IPS-15b (cell line): ENCODE data around the gene SEC14L6.

Experiments
- H3K27me3 ChIP-seq: one replicate; pipeline ENCODE4 v1.6.1; 2013; ENCODE audit warnings: low read length; ENCODE audit not compliant: control insufficient read depth, insufficient read depth
- H3K36me3 ChIP-seq: one replicate; pipeline ENCODE4 v1.6.1; 2013; ENCODE audit warnings: low read length; ENCODE audit not compliant: control insufficient read depth, insufficient read depth
- H3K4me1 ChIP-seq: one replicate; pipeline ENCODE4 v1.6.1; 2013; ENCODE audit warnings: mild to moderate bottlenecking, low read length; ENCODE audit not compliant: control insufficient read depth, insufficient read depth
- H3K4me3 ChIP-seq: one replicate; pipeline ENCODE4 v1.5.1; 2013; ENCODE audit warnings: low read depth, low read length
- H3K9ac ChIP-seq: one replicate; pipeline ENCODE4 v1.6.1; 2013; ENCODE audit warnings: low read depth, mild to moderate bottlenecking, low read length
- H3K9me3 ChIP-seq: one replicate; pipeline ENCODE4 v1.6.1; 2013; ENCODE audit warnings: mild to moderate bottlenecking, low read length; ENCODE audit not compliant: control insufficient read depth, insufficient read depth

Gene SEC14L6

DNA sequence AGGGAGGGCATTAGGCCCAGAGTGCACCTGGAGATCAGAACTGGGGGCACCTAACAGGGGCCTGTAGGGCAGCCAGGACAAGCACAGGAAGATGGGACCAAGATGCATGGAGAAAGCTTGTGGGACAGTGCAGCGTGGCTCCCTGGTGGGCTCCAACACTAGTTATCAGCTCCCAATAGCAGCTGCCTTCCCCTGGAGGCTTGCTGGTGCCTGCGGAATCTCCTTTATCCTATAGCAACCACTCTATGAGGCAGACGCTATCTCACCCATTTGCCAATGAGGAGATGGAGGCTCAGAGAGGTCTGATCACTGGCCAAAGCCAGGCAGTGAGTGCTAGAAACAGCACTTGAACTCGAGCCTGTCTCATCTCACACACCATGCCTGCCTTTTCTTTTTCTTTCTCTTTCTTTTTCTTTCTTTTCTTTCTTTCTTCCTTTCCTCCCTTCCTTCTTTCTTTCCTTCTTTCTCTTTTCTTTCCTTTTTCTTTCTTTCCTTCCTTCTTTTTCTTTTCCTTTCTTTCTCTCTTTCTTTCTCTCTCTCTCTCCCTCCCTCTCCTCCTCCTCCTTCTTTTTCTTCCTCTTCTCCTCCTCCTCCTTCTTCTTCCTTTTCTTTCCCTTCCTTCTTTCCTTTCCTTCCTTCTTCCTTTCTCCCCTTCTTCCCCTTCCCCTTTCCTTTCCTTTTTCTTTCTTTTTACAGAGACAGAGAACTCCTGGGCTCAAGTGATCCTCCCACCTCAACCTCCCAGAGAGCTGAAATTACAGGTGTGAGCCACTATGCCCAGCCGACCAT, 25.0 kb downstream of the SEC14L6 start:
- Histone ChIP-seq H3K9ac (no peak overlapping the region), H3K36me3 (no peaks in the 10 kb centered on the region), H3K4me3 (no peak overlapping the region), H3K27me3 (no peaks in the 10 kb centered on the region), H3K9me3 (no peaks in the 10 kb centered on the region), H3K4me1 (no peaks in the 10 kb centered on the region)

DNA sequence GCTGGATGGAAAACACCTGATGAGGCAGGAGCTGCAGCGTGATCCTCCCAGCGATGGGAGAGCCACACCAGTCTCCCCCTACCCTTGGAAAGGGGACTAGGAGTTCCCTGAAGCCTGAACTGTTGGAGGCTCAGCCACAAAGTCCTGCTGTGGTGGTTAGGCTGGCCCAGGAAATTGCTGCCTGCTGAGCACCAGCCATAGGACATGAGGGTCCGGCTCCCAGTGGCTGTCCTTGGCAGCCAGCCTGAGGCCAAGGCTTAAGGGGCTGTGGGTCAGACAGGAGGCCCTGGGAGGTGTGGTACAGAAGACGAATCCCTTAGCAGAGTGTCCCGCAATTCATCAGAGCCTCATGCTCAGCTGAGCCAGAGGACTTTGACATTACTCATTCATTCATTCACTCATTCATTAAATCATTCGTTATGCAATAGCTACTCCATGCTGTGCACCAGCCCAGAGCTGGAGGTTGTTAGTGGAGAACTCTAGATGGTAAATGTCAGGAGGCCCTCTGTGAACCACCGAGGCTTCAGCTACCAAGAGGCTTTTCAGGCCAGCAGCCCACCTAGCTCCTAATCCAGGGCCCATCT, 26.6 kb downstream of the SEC14L6 start:
- no peaks in the 10 kb centered on the region for H3K4me1 ChIP-seq
- no peak overlapping the region for H3K9ac ChIP-seq
- H3K4me3 ChIP-seq: no peak overlapping the region
- no peaks in the 10 kb centered on the region for H3K9me3 ChIP-seq
- no peaks in the 10 kb centered on the region for H3K27me3 ChIP-seq
- no peaks in the 10 kb centered on the region for H3K36me3 ChIP-seq

DNA sequence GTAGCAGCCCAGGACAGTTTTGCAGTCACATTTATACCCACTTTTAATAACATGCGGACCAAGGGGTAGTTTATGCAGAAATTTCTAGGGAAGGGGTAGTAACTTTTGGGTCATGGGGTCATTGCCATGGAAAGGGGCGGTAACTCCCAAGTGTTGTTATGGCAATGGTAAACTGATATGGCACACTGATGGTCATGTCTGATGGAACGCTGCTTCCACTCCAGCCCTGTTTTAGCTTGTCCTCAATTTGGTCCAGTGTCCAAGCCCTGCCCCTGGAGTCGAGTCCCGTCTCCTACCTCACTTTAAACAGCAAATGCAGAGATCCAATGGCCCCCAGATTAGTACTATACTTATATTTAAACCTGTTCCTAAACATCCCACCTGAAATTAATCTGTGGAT, 29.8 kb downstream of the SEC14L6 start:
- Histone ChIP-seq H3K27me3 (no peaks in the 10 kb centered on the region), H3K4me1 (no peaks in the 10 kb centered on the region), H3K9ac (no peak overlapping the region), H3K36me3 (no peaks in the 10 kb centered on the region), H3K4me3 (no peak overlapping the region), H3K9me3 (no peaks in the 10 kb centered on the region)

DNA sequence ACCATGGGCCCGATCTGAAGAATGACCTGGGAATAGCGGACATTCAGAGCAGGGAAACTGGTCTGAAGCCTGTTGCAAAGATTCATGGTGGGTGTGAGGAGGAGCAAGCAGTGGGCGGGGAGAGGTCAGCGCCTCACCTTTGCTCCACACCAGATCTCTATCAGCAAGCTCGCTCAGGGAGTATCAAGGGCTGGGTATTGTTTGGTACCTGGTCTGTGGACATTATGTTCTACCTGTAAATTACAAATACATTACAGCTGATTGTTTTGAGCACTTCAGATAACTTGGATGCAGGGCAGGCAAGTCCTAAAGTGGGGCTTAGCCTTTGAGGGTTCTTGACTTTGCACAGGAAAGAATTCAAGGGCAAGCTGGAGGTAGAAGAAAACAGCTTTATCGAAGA, 30.3 kb downstream of the SEC14L6 start:
- no peaks in the 10 kb centered on the region for H3K9me3 ChIP-seq
- H3K27me3 ChIP-seq: no peaks in the 10 kb centered on the region
- no peaks in the 10 kb centered on the region for H3K36me3 ChIP-seq
- H3K9ac ChIP-seq: no peak overlapping the region
- no peak overlapping the region for H3K4me3 ChIP-seq
- H3K4me1 ChIP-seq: no peaks in the 10 kb centered on the region

DNA sequence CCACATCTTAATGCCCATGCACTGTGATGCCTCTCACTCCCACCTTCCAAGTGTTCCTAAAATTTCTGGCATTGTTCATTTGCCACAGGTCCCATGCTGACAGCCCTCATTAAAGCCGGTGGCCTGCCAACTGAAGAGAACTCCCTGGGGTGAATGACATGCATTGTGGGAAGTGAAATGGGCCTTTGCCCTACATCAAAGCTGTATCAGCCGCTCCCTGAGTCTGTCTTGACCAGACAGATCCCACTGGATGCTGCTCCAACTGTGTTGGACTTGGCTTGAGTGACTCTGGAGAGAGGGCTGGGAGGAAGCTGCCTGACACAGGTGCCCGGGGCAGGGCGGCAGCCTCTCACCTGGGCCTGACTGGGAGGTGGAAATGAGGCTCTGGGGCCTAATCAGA, 32.3 kb downstream of the SEC14L6 start:
- Histone ChIP-seq H3K9ac (no peak overlapping the region), H3K36me3 (no peaks in the 10 kb centered on the region), H3K27me3 (no peaks in the 10 kb centered on the region)

DNA sequence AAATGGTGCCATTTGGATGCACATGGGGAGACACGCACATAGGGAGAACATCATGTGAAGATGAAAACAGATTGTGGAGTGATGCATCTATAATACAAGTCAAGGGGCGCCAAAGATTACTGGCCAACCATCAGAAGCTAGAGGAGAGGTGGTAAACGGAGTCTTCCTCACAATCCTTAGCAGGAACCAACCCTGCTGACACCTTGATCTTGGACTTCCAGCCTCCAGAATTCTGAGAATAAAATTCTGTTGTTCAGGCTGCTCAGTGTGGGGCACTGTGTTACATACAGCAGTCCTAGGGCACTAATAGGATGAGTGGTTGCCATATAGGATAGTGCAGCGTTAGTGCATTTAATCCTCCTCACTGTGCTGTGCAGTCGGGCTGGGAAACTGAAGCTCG, 33.1 kb downstream of the SEC14L6 start:
- no peaks in the 10 kb centered on the region for H3K9me3 ChIP-seq

More for the DNA sequence above, 32.3 kb downstream of the SEC14L6 start:
- Histone ChIP-seq H3K4me1 (no peaks in the 10 kb centered on the region), H3K4me3 (no peak overlapping the region), H3K9me3 (no peaks in the 10 kb centered on the region)

DNA sequence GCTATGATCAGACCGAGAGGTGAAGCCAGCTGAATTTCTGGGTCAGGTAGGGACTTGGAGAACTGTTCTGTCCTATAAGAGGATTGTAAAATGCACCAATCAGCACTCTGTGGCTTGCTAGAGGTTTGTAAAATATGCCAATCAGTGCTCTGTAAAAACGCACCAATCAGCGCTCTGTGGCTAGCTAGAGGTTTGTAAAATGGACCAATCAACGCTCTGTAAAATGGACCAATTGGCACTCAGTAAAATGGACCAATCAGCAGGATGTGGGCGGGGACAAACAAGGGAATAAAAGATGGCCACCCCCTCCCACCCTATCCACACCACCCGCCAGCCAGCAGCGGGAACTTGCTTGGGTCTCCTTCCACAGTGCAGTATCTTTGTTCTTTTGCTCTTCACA, 34.6 kb downstream of the SEC14L6 start:
- H3K36me3 ChIP-seq: no peaks in the 10 kb centered on the region

More for the DNA sequence above, 33.1 kb downstream of the SEC14L6 start:
- Histone ChIP-seq H3K27me3 (no peaks in the 10 kb centered on the region), H3K36me3 (no peaks in the 10 kb centered on the region), H3K4me1 (no peaks in the 10 kb centered on the region), H3K4me3 (no peak overlapping the region), H3K9ac (no peak overlapping the region)

DNA sequence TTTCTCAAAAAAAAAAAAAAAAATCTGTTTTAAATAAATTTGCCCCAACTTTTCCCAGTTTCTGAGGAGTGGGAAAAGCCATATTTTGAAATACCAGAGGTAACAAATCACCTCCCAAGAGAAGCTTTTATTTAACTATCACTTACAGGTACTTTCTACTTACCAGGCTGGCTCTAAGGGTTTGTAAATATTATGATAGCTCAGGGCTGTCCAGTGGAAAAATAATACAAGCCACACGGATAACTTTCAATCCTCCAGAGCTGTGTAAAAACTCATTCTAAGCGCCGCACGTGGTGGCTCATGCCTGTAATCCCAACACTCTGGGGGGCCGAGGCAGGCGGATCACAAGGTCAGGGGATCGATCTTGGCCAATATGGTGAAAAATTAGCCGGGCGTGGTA, 35.4 kb downstream of the SEC14L6 start:
- H3K36me3 ChIP-seq: no peaks in the 10 kb centered on the region
- H3K4me3 ChIP-seq: no peak overlapping the region
- no peaks in the 10 kb centered on the region for H3K4me1 ChIP-seq
- no peaks in the 10 kb centered on the region for H3K9me3 ChIP-seq
- H3K27me3 ChIP-seq: no peaks in the 10 kb centered on the region
- no peak overlapping the region for H3K9ac ChIP-seq

More for the DNA sequence above, 34.6 kb downstream of the SEC14L6 start:
- H3K27me3 ChIP-seq: no peaks in the 10 kb centered on the region
- no peaks in the 10 kb centered on the region for H3K9me3 ChIP-seq
- H3K4me3 ChIP-seq: no peak overlapping the region
- H3K4me1 ChIP-seq: no peaks in the 10 kb centered on the region
- no peak overlapping the region for H3K9ac ChIP-seq

DNA sequence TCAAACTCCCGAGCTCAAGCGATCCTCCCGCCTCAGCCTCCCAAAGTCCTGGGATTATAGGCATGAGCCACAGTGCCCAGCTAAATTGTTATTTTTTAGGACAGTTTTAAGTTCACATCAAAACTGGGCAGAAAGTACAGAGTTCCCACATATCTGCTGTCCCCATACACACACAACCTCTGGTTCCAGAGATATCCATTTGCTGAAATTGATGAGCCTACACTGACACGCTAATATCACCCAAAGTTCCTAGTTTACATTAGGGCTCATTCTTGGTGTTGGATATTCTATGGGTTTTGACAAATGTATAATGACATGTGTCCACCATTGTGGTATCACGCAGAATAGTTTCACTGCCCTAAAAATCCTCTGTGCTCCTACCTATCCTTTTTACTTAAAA, 38.3 kb downstream of the SEC14L6 start:
- Histone ChIP-seq H3K4me3 (no peak overlapping the region), H3K27me3 (no peaks in the 10 kb centered on the region), H3K4me1 (no peaks in the 10 kb centered on the region), H3K9me3 (no peaks in the 10 kb centered on the region), H3K9ac (no peak overlapping the region), H3K36me3 (no peaks in the 10 kb centered on the region)

DNA sequence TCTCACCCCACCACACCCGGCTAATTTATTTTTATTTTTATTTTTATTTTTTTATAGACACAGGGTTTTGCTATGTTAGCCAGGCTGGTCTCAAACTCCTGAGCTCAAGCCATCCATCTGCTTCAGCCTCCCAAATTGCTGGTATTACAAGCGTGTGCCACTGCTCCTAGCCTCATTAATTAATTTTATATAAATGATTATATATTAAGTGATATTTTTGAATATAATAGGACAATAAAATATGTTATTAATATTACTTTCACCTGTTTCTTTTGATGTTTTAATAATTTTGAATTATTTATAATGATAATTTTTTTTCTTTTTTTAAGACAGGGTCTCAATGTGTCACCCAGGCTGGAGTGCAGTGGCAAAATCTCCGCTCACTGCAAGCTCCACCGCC, 38.9 kb downstream of the SEC14L6 start:
- no peak overlapping the region for H3K4me3 ChIP-seq
- no peaks in the 10 kb centered on the region for H3K4me1 ChIP-seq
- no peaks in the 10 kb centered on the region for H3K36me3 ChIP-seq
- no peak overlapping the region for H3K9ac ChIP-seq
- no peaks in the 10 kb centered on the region for H3K27me3 ChIP-seq
- no peaks in the 10 kb centered on the region for H3K9me3 ChIP-seq

DNA sequence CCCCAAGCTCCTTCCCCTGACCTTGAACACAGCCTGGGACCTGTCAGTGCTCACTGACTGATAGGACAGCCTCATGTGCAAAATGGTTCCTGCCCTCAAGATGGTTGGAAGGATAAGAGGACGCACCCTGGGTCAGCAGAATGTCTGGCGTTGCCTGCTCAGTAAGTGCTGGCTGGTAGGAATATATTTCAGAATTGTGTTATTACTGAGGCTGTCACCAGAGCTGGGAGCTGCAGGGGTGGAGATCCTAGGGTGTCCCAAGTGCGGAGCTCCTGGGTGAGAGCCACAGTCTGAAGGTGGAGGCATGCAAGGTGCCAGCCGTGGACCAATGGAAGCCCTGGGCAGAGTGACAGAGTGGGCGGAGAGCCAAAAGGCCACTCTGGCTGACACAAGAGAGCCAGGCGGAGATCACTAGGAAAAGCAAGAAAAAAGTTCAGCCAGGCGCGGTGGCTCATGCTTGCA, 40.0 kb downstream of the SEC14L6 start:
- Histone ChIP-seq H3K9ac (no peak overlapping the region), H3K27me3 (no peaks in the 10 kb centered on the region), H3K4me3 (no peak overlapping the region), H3K36me3 (no peaks in the 10 kb centered on the region), H3K9me3 (no peaks in the 10 kb centered on the region), H3K4me1 (no peaks in the 10 kb centered on the region)

DNA sequence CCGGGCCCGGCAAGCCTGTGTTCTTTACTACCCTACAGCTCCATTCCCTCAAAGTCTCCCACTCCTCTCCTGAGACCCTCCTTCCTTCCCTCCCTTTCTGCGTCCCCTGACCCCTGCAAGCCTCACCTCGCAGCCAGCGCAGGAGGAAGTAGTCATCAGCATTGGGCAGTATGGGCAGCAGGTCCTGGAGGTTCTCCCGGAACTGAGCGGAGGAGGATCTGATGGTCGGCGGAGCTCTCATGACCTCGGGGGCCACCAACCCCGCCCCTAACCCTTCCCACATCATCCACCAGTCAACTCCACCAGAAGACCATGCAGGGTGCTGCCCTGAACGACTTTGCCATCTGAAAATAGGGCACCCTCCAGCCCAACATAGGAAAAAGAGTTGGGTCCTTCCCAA, 43.0 kb downstream of the SEC14L6 start:
- H3K27me3 ChIP-seq: no peaks in the 10 kb centered on the region
- no peaks in the 10 kb centered on the region for H3K9me3 ChIP-seq
- no peaks in the 10 kb centered on the region for H3K36me3 ChIP-seq
- H3K4me3 ChIP-seq: no peak overlapping the region
- no peaks in the 10 kb centered on the region for H3K4me1 ChIP-seq
- no peak overlapping the region for H3K9ac ChIP-seq
